ENCODE results near the gene PPP1R9A.

The PPP1R9A gene

GRCh38 chr7:94909179-94909466 lies 1.7 kb downstream of the PPP1R9A start:
- no peak for DNase-seq (ENCODE audit: low read depth)

- no peak for DNase-seq (ENCODE audit: low read depth)
Measured at GRCh38 chr7:94912085-94912484, 4.7 kb downstream of the PPP1R9A start.

- DNase-seq (ENCODE audit: low read depth) = no peak
Measured at GRCh38 chr7:94913391-94913790, 6.0 kb downstream of the PPP1R9A start.

- no peak for DNase-seq (ENCODE audit: low read depth)
Measured at GRCh38 chr7:94921911-94922310, 14.5 kb downstream of the PPP1R9A start.

- DNase-seq (ENCODE audit: low read depth) = no peak
Measured at GRCh38 chr7:94922457-94922856, 15.1 kb downstream of the PPP1R9A start.

- no peak for DNase-seq (ENCODE audit: low read depth)
Measured at GRCh38 chr7:94923412-94923811, 16.0 kb downstream of the PPP1R9A start.

GRCh38 chr7:94928168-94928707 lies 20.8 kb downstream of the PPP1R9A start:
- no peak for DNase-seq (ENCODE audit: low read depth)

- DNase-seq (ENCODE audit: low read depth) = no peak
Measured at GRCh38 chr7:94933256-94933990, 26.0 kb downstream of the PPP1R9A start.

GRCh38 chr7:94939395-94939794 lies 32.0 kb downstream of the PPP1R9A start:
- DNase-seq (ENCODE audit: low read depth) = no peak

GRCh38 chr7:94940241-94940640 lies 32.8 kb downstream of the PPP1R9A start:
- no peak for DNase-seq (ENCODE audit: low read depth)

GRCh38 chr7:94941844-94942632 lies 34.6 kb downstream of the PPP1R9A start:
- DNase-seq (ENCODE audit: low read depth) = no peak

GRCh38 chr7:94943134-94943533 lies 35.7 kb downstream of the PPP1R9A start:
- DNase-seq (ENCODE audit: low read depth) = no peak

GRCh38 chr7:94949532-94949931 lies 42.1 kb downstream of the PPP1R9A start:
- no peak for DNase-seq (ENCODE audit: low read depth)

- no peak for DNase-seq (ENCODE audit: low read depth)
Measured at GRCh38 chr7:94955807-94956206, 48.4 kb downstream of the PPP1R9A start.

GRCh38 chr7:94957061-94957460 lies 49.7 kb downstream of the PPP1R9A start:
- no peak for DNase-seq (ENCODE audit: low read depth)

GRCh38 chr7:94962661-94963060 lies 55.3 kb downstream of the PPP1R9A start:
- DNase-seq (ENCODE audit: low read depth) = no peak

- no peak for DNase-seq (ENCODE audit: low read depth)
Measured at GRCh38 chr7:94969434-94970084, 62.2 kb downstream of the PPP1R9A start.

GRCh38 chr7:94970085-94970576 lies 62.7 kb downstream of the PPP1R9A start:
- DNase-seq (ENCODE audit: low read depth) = no peak

GRCh38 chr7:94971051-94971867 lies 63.9 kb downstream of the PPP1R9A start:
- peak; percentile 42 for DNase-seq (ENCODE audit: low read depth)

- DNase-seq (ENCODE audit: low read depth) = peak; percentile 63
Measured at GRCh38 chr7:94972296-94972695, 64.9 kb downstream of the PPP1R9A start.

- DNase-seq (ENCODE audit: low read depth) = no peak
Measured at GRCh38 chr7:94973844-94974243, 66.5 kb downstream of the PPP1R9A start.

GRCh38 chr7:94974423-94974822 lies 67.0 kb downstream of the PPP1R9A start:
- DNase-seq (ENCODE audit: low read depth) = no peak

All from GM04503 (cell line).